GM18858 (cell line): ENCODE results near the gene PRLR.
"Not testable (repeated sequence)": the region's sequence is repeated elsewhere in the genome, so short reads cannot be mapped to it uniquely, and the experiment has no call there.

ENCODE experiments used
- ATAC-seq: cut with Tn5 transposase; IDR thresholded peaks from one replicate; pipeline ENCODE4 v1.9.1; 2021; ENCODE audit not compliant: unreplicated experiment

Gene PRLR

GRCh38 chr5:35230038-35230611 lies at the start of gene PRLR:
Gene PRLR, minus strand, starts transcription at chr5:35230487. Its CDS starts 140,867 bp downstream, at chr5:35089620.
- ATAC-seq: peak; percentile 24

GRCh38 chr5:35274839-35275509 lies 44.7 kb upstream of the PRLR start:
- no peak for ATAC-seq

GRCh38 chr5:35269006-35269405 lies 38.7 kb upstream of the PRLR start:
- ATAC-seq: no peak

- no peak for ATAC-seq
Measured at GRCh38 chr5:35266276-35266675, 36.0 kb upstream of the PRLR start.

- no peak for ATAC-seq
Measured at GRCh38 chr5:35264509-35264908, 34.2 kb upstream of the PRLR start.

- ATAC-seq: no peak
Measured at GRCh38 chr5:35263266-35263877, 33.1 kb upstream of the PRLR start.

GRCh38 chr5:35253582-35253981 lies 23.3 kb upstream of the PRLR start:
- no peak for ATAC-seq

- ATAC-seq: no peak
Measured at GRCh38 chr5:35252963-35253362, 22.7 kb upstream of the PRLR start.

GRCh38 chr5:35248843-35249780 lies 18.8 kb upstream of the PRLR start:
- no peak for ATAC-seq

- no peak for ATAC-seq
Measured at GRCh38 chr5:35247648-35248034, 17.4 kb upstream of the PRLR start.

GRCh38 chr5:35246900-35247647 lies 16.8 kb upstream of the PRLR start:
- ATAC-seq: no peak

GRCh38 chr5:35246411-35246810 lies 16.1 kb upstream of the PRLR start:
- ATAC-seq: no peak

- not testable (repeated sequence) for ATAC-seq
Measured at GRCh38 chr5:35245371-35245770, 15.1 kb upstream of the PRLR start.

- ATAC-seq: no peak
Measured at GRCh38 chr5:35244171-35244570, 13.9 kb upstream of the PRLR start.

GRCh38 chr5:35242702-35243258 lies 12.5 kb upstream of the PRLR start:
- no peak for ATAC-seq

GRCh38 chr5:35240892-35241291 lies 10.6 kb upstream of the PRLR start:
- ATAC-seq: no peak

- no peak for ATAC-seq
Measured at GRCh38 chr5:35239911-35240610, 9.8 kb upstream of the PRLR start.

- no peak for ATAC-seq
Measured at GRCh38 chr5:35239476-35239875, 9.2 kb upstream of the PRLR start.

- ATAC-seq: peak; percentile 80
Measured at GRCh38 chr5:35237580-35238376, 7.5 kb upstream of the PRLR start.
